ENCODE results near the gene RPL18A. TPM values are rescaled to one million over a fixed set of nuclear protein-coding genes. Genes with fewer than 3 reads are reported as not detected.

The RPL18A gene
- total RNA-seq, 1 donor from 2014 or later, result 2,269 TPM

- intact Hi-C loops (cut with micrococcal nuclease), result no loop called here
Observed at GRCh38 chr19:17908244-17908643, 48.5 kb downstream of the RPL18A start.

DNA sequence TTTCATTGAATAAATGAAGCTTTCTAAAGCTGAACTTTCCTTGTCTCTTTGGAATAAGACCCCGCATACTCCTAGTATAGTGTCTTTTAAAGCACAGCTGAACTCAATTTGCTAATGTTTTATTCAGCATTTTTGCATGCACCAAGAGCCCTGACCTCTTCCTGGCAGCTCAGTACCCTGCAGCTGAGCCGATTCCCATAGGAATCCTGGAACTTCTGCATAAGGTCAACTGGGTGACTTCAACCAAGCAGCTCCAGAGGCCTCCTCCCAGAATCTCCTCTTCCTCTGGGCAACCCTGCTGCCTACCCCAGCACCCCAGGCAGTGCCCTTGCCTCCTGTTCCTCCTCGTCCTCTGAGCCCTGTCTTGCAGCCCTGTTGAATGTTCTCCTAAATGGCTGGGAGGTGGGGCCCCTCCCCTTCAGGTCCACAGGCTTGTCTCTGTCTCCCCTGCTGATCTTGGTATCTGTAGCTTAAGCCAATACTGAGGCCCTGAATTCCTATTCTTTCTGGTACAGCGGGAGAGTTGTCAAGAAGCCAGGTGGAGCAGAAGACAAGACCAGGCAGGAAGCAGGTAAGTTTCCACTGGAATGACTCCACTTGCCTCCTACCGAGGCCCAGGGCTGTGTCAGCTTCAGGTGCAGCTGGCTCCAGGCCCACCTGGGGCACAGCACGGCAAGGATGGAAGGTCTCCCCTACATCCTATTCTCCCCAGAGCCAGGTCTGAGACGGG lies 49.5 kb downstream of the RPL18A start:
- intact Hi-C loops (cut with micrococcal nuclease), result no loop called here

GRCh38 chr19:17910791-17911360 lies 51.2 kb downstream of the RPL18A start:
- intact Hi-C loops (cut with micrococcal nuclease), result no loop called here

Other genes with a start within 250 kb of the RPL18A start
- gene UNC13A, start 171.6 kb upstream of the RPL18A start, total RNA-seq, result 0.02 and 0.07 TPM in 2 replicates
- gene MAP1S, start 140.4 kb upstream of the RPL18A start, total RNA-seq, result 57.1 and 59.7 TPM in 2 replicates
- gene FCHO1, start 108.4 kb upstream of the RPL18A start, total RNA-seq, result 84.7 and 85.4 TPM in 2 replicates
- gene B3GNT3, start 64.8 kb upstream of the RPL18A start, total RNA-seq, result not detected in 2 replicates
- 4.1 and 5.7 TPM in 2 replicates for gene INSL3, start 38.4 kb upstream of the RPL18A start, total RNA-seq
- gene JAK3, start 11.9 kb upstream of the RPL18A start, total RNA-seq, result 184 and 186 TPM in 2 replicates
- gene SLC5A5, start 12.0 kb downstream of the RPL18A start, total RNA-seq, result 0.48 and 0.84 TPM in 2 replicates
- 64.2 and 65.9 TPM in 2 replicates for gene CCDC124, start 73.1 kb downstream of the RPL18A start, total RNA-seq
- 0.05 TPM in 1 of 2 replicates, not detected in the other for gene KCNN1, start 107.2 kb downstream of the RPL18A start, total RNA-seq
- 43.1 and 46.7 TPM in 2 replicates for gene ARRDC2, start 148.3 kb downstream of the RPL18A start, total RNA-seq
- 93.4 and 93.9 TPM in 2 replicates for gene IL12RB1, start 227.0 kb downstream of the RPL18A start, total RNA-seq
- gene MAST3, start 237.9 kb downstream of the RPL18A start, total RNA-seq, result 22.5 and 23.7 TPM in 2 replicates

All from T-helper 2 cell treated with Interferon-gamma antibody and Interleukin-4, amounts not matched to agents 100 ng/mL and 5 ng/mL, for 36 hours (primary cell).